Lower leg skin (tissue), 3 donors: ENCODE measurements around the gene TOX2.

Experiments used
- CTCF ChIP-seq, 3 donors: fragments of 450-650 bp; IDR thresholded peaks; one replicate each; pipeline ENCODE4 v1.5.1; 2016; ENCODE audit warnings: antibody characterized with exemption in 3 of 3, mild to moderate bottlenecking in 3 of 3, moderate library complexity in 2 of 3
- POLR2A ChIP-seq, 2 donors: fragments of 450-650 bp; IDR thresholded peaks; one replicate each; pipeline ENCODE4 v1.6.1; 2016 to 2017; ENCODE audit warnings: antibody characterized with exemption in 2 of 2, mild to moderate bottlenecking in 1 of 2, moderate library complexity in 1 of 2

- TF ChIP-seq CTCF (IDR thresholded peaks at IDR 0.05): no peak
- no peak for TF ChIP-seq POLR2A (IDR thresholded peaks at IDR 0.05)
Observed at GRCh38 chr20:43984587-43984986, 69.9 kb downstream of the TOX2 start.
